GM19395 (cell line): ENCODE results near the gene TAL1.
"Not testable (repeated sequence)": the region's sequence is repeated elsewhere in the genome, so short reads cannot be mapped to it uniquely, and the experiment has no call there.

ENCODE experiments used
- ATAC-seq: cut with Tn5 transposase; IDR thresholded peaks from one replicate; pipeline ENCODE4 v1.9.1; 2021; ENCODE audit warnings: mild to moderate bottlenecking, moderate library complexity; ENCODE audit not compliant: unreplicated experiment

The TAL1 gene

GRCh38 chr1:47213230-47213963 lies 18.6 kb downstream of the TAL1 start:
- no peak for ATAC-seq

- ATAC-seq, result no peak
Observed at GRCh38 chr1:47212636-47213229, 19.3 kb downstream of the TAL1 start.

GRCh38 chr1:47211796-47212269 lies 20.2 kb downstream of the TAL1 start:
- no peak for ATAC-seq

GRCh38 chr1:47210666-47211065 lies 21.4 kb downstream of the TAL1 start:
- no peak for ATAC-seq

- ATAC-seq, result no peak
Observed at GRCh38 chr1:47209725-47210325, 22.2 kb downstream of the TAL1 start.

- ATAC-seq, result no peak
Observed at GRCh38 chr1:47209091-47209490, 22.9 kb downstream of the TAL1 start.

- ATAC-seq, result no peak
Observed at GRCh38 chr1:47208374-47208850, 23.6 kb downstream of the TAL1 start.

- no peak for ATAC-seq
Observed at GRCh38 chr1:47207803-47208373, 24.1 kb downstream of the TAL1 start.

- no peak for ATAC-seq
Observed at GRCh38 chr1:47205918-47206317, 26.1 kb downstream of the TAL1 start.

GRCh38 chr1:47203504-47203903 lies 28.5 kb downstream of the TAL1 start:
- ATAC-seq, result not testable (repeated sequence)

GRCh38 chr1:47201179-47201578 lies 30.8 kb downstream of the TAL1 start:
- ATAC-seq, result no peak

- no peak for ATAC-seq
Observed at GRCh38 chr1:47198214-47198613, 33.8 kb downstream of the TAL1 start.

- no peak for ATAC-seq
Observed at GRCh38 chr1:47196622-47197021, 35.4 kb downstream of the TAL1 start.

- not testable (repeated sequence) for ATAC-seq
Observed at GRCh38 chr1:47195981-47196380, 36.0 kb downstream of the TAL1 start.

GRCh38 chr1:47194311-47194710 lies 37.7 kb downstream of the TAL1 start:
- no peak for ATAC-seq

GRCh38 chr1:47193496-47193895 lies 38.5 kb downstream of the TAL1 start:
- not testable (repeated sequence) for ATAC-seq

- peak; percentile 84 for ATAC-seq
Observed at GRCh38 chr1:47192458-47193384, 39.3 kb downstream of the TAL1 start.

GRCh38 chr1:47191940-47192457 lies 40.0 kb downstream of the TAL1 start:
- ATAC-seq, result no peak

GRCh38 chr1:47190857-47191256 lies 41.2 kb downstream of the TAL1 start:
- no peak for ATAC-seq

GRCh38 chr1:47190509-47190855 lies 41.5 kb downstream of the TAL1 start:
- no peak for ATAC-seq
